HepG2 (cell line): Measurements from ENCODE around the gene CDK3. TPM values are rescaled to one million over a fixed set of nuclear protein-coding genes. Genes with fewer than 3 reads are reported as not detected.

Experiments used
- ARNT2 ChIP-seq: sonication (generic); formaldehyde crosslinking; IDR thresholded peaks from 2 replicates; pipeline ENCODE4 v1.8.0; 2022; ENCODE audit warnings: mild to moderate bottlenecking, low read depth, missing genetic modification reagents, moderate library complexity
- POLR2A ChIP-seq, 2 experiments: IDR thresholded peaks; 2 replicates each; pipeline ENCODE4 v1.6.1; 2011; ENCODE audit warnings: low read depth in 2 of 2, low read length in 2 of 2, mild to moderate bottlenecking in 1 of 2, moderate library complexity in 1 of 2; ENCODE audit not compliant: insufficient read depth in 1 of 2
- PRDM10 ChIP-seq: sonication (generic); formaldehyde crosslinking; IDR thresholded peaks from 2 replicates; pipeline ENCODE4 v1.4.0; 2020; ENCODE audit warnings: low read depth, missing genetic modification reagents
- REST ChIP-seq, 2 experiments: IDR thresholded peaks; 2 replicates each; pipeline ENCODE4 v1.6.1; 2011 to 2012; ENCODE audit warnings: low read length in 2 of 2, borderline replicate concordance in 1 of 2, low read depth in 1 of 2, mild to moderate bottlenecking in 1 of 2, moderate library complexity in 1 of 2
- RFXAP ChIP-seq: sonication (generic); formaldehyde crosslinking; IDR thresholded peaks from 2 replicates; pipeline ENCODE4 v1.4.0; 2020; ENCODE audit warnings: missing genetic modification reagents, borderline replicate concordance
- TCF7L2 ChIP-seq: IDR thresholded peaks from 2 replicates; pipeline ENCODE4 v1.6.1; 2011; ENCODE audit warnings: mild to moderate bottlenecking, low read depth, low read length, moderate library complexity
- ZKSCAN8 ChIP-seq: IDR thresholded peaks from 2 replicates; pipeline ENCODE4 v1.6.1; 2016; ENCODE audit warnings: borderline replicate concordance, missing genetic modification reagents, missing compliant biosample characterization
- ZNF33A ChIP-seq: sonication (generic); formaldehyde crosslinking; IDR thresholded peaks from 2 replicates; pipeline ENCODE4 v1.5.1; 2020; ENCODE audit warnings: missing genetic modification reagents, mild to moderate bottlenecking, moderate library complexity, borderline replicate concordance
- polyA plus RNA-seq, 8 experiments: library from polyadenylated mRNA; depleted of rRNA in 3 of 8; stranded (reverse) in 7 of 8; unstranded in 1 of 8; fragments of >200 nt; fragmentation: Illumina TruSeq in 4 of 8; extraction: Trizol in 4 of 8; gene quantifications; 2 replicates each; pipeline versions ENCODE4 v1.2.1 to v1.2.3, GENCODE V29; 2011 to 2016; ENCODE audit warnings: low read depth in 4 of 8, missing spikeins in 1 of 8, mixed read lengths in 1 of 8; ENCODE audit not compliant: insufficient read depth in 1 of 8
- total RNA-seq, 5 experiments: library from RNA; depleted of rRNA; stranded (reverse); fragments of >200 nt; fragmentation: Illumina TruSeq; extraction: Trizol; gene quantifications; 2 replicates each; pipeline ENCODE4 v1.2.3, GENCODE V29; 2016; ENCODE audit warnings: low read depth in 1 of 5
- TF ChIP-seq, protein P1 (sequence below): sonication (generic); formaldehyde crosslinking; IDR thresholded peaks from 2 replicates; pipeline ENCODE4 v1.4.0; 2020; ENCODE audit warnings: mild to moderate bottlenecking, low read depth, missing genetic modification reagents
- TF ChIP-seq, protein P2 (sequence below): sonication (generic); formaldehyde crosslinking; IDR thresholded peaks from 2 replicates; pipeline ENCODE4 v1.8.1; 2022; ENCODE audit warnings: mild to moderate bottlenecking, missing genetic modification reagents
- TF ChIP-seq, protein P3 (sequence below): sonication (generic); formaldehyde crosslinking; IDR thresholded peaks from 2 replicates; pipeline ENCODE4 v1.4.0; 2020; ENCODE audit warnings: mild to moderate bottlenecking, missing genetic modification reagents

CDK3 gene
- total and polyA plus RNA-seq, 2 of the 13 experiments (the other 11 are each of a cell fraction or from before 2014, with no cell fraction given) = 5.8 to 11.4 TPM

- TF ChIP-seq, protein P1, sequence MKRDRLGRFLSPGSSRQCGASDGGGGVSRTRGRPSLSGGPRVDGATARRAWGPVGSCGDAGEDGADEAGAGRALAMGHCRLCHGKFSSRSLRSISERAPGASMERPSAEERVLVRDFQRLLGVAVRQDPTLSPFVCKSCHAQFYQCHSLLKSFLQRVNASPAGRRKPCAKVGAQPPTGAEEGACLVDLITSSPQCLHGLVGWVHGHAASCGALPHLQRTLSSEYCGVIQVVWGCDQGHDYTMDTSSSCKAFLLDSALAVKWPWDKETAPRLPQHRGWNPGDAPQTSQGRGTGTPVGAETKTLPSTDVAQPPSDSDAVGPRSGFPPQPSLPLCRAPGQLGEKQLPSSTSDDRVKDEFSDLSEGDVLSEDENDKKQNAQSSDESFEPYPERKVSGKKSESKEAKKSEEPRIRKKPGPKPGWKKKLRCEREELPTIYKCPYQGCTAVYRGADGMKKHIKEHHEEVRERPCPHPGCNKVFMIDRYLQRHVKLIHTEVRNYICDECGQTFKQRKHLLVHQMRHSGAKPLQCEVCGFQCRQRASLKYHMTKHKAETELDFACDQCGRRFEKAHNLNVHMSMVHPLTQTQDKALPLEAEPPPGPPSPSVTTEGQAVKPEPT (CRISPR knock-in tag) = no peak
- no peak for TF ChIP-seq REST (IDR thresholded peaks at IDR 0.05; ENCODE audit: borderline replicate concordance in 1 of 2, low read depth in 1 of 2, low read length in 2 of 2)
- TF ChIP-seq, protein P2, sequence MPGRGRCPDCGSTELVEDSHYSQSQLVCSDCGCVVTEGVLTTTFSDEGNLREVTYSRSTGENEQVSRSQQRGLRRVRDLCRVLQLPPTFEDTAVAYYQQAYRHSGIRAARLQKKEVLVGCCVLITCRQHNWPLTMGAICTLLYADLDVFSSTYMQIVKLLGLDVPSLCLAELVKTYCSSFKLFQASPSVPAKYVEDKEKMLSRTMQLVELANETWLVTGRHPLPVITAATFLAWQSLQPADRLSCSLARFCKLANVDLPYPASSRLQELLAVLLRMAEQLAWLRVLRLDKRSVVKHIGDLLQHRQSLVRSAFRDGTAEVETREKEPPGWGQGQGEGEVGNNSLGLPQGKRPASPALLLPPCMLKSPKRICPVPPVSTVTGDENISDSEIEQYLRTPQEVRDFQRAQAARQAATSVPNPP (CRISPR knock-in tag) = peak; percentile 41; the same call in 1 of the 2 replicates
- 0 out of 2 replicates have a peak, but pooled peaks have one; percentile 64 for TF ChIP-seq PRDM10
- 0 out of 2 replicates have a peak, but pooled peaks have one; percentile 20 for TF ChIP-seq ZKSCAN8 (CRISPR knock-in tag)
- TF ChIP-seq, protein P3, sequence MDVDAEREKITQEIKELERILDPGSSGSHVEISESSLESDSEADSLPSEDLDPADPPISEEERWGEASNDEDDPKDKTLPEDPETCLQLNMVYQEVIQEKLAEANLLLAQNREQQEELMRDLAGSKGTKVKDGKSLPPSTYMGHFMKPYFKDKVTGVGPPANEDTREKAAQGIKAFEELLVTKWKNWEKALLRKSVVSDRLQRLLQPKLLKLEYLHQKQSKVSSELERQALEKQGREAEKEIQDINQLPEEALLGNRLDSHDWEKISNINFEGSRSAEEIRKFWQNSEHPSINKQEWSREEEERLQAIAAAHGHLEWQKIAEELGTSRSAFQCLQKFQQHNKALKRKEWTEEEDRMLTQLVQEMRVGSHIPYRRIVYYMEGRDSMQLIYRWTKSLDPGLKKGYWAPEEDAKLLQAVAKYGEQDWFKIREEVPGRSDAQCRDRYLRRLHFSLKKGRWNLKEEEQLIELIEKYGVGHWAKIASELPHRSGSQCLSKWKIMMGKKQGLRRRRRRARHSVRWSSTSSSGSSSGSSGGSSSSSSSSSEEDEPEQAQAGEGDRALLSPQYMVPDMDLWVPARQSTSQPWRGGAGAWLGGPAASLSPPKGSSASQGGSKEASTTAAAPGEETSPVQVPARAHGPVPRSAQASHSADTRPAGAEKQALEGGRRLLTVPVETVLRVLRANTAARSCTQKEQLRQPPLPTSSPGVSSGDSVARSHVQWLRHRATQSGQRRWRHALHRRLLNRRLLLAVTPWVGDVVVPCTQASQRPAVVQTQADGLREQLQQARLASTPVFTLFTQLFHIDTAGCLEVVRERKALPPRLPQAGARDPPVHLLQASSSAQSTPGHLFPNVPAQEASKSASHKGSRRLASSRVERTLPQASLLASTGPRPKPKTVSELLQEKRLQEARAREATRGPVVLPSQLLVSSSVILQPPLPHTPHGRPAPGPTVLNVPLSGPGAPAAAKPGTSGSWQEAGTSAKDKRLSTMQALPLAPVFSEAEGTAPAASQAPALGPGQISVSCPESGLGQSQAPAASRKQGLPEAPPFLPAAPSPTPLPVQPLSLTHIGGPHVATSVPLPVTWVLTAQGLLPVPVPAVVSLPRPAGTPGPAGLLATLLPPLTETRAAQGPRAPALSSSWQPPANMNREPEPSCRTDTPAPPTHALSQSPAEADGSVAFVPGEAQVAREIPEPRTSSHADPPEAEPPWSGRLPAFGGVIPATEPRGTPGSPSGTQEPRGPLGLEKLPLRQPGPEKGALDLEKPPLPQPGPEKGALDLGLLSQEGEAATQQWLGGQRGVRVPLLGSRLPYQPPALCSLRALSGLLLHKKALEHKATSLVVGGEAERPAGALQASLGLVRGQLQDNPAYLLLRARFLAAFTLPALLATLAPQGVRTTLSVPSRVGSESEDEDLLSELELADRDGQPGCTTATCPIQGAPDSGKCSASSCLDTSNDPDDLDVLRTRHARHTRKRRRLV (CRISPR knock-in tag) = peak; percentile 1; the same call in 1 of the 2 replicates
- peak in 1 of 2 experiments; percentile 41; a peak in 1 of 4 replicates for TF ChIP-seq POLR2A (IDR thresholded peaks at IDR 0.05; ENCODE audit: insufficient read depth in 1 of 2, low read depth in 2 of 2, low read length in 2 of 2)
- TF ChIP-seq ARNT2 (CRISPR knock-in tag) = no peak
- no peak for TF ChIP-seq TCF7L2
- TF ChIP-seq RFXAP (CRISPR knock-in tag) = no peak
- TF ChIP-seq ZNF33A (CRISPR knock-in tag) = 0 out of 2 replicates have a peak, but pooled peaks have one; percentile 47
These were observed 24.3 kb upstream of the CDK3 start (continued) for GRCh38 chr17:75976175-75976848.
